Measurements from ENCODE around the gene ULK3. TPM values are rescaled to one million over a fixed set of nuclear protein-coding genes. Genes with fewer than 3 reads are reported as not detected.
A peak's percentile ranks its signal among the peaks of the same experiment; 100 is the strongest.

ULK3 gene
- total RNA-seq, 1 donor from 2014 or later: 17.4 TPM

DNA sequence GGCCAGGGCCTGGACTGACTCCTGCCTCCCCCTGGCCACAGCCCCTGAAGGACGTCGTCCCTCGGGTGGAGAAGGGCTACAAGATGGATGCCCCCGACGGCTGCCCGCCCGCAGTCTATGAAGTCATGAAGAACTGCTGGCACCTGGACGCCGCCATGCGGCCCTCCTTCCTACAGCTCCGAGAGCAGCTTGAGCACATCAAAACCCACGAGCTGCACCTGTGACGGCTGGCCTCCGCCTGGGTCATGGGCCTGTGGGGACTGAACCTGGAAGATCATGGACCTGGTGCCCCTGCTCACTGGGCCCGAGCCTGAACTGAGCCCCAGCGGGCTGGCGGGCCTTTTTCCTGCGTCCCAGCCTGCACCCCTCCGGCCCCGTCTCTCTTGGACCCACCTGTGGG lies 40.7 kb downstream of the ULK3 start:
- FAIRE-seq (no peak), DNase-seq (ENCODE audit: low read depth) (no peak)
- Histone ChIP-seq H3K4me3 (ENCODE audit: low read depth, low read length) (no peak overlapping the region), H3K27me3 (ENCODE audit: control insufficient read depth, insufficient read depth, low read length) (no peaks in the 10 kb centered on the region), H3K36me3 (ENCODE audit: control insufficient read depth, insufficient read depth, low read length) (peaks cover 34% of the 10 kb centered on the region)
- TF ChIP-seq, protein P1, sequence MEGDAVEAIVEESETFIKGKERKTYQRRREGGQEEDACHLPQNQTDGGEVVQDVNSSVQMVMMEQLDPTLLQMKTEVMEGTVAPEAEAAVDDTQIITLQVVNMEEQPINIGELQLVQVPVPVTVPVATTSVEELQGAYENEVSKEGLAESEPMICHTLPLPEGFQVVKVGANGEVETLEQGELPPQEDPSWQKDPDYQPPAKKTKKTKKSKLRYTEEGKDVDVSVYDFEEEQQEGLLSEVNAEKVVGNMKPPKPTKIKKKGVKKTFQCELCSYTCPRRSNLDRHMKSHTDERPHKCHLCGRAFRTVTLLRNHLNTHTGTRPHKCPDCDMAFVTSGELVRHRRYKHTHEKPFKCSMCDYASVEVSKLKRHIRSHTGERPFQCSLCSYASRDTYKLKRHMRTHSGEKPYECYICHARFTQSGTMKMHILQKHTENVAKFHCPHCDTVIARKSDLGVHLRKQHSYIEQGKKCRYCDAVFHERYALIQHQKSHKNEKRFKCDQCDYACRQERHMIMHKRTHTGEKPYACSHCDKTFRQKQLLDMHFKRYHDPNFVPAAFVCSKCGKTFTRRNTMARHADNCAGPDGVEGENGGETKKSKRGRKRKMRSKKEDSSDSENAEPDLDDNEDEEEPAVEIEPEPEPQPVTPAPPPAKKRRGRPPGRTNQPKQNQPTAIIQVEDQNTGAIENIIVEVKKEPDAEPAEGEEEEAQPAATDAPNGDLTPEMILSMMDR (IDR thresholded peaks at IDR 0.05; ENCODE audit: insufficient read depth, low read length, severe bottlenecking): no peak

DNA sequence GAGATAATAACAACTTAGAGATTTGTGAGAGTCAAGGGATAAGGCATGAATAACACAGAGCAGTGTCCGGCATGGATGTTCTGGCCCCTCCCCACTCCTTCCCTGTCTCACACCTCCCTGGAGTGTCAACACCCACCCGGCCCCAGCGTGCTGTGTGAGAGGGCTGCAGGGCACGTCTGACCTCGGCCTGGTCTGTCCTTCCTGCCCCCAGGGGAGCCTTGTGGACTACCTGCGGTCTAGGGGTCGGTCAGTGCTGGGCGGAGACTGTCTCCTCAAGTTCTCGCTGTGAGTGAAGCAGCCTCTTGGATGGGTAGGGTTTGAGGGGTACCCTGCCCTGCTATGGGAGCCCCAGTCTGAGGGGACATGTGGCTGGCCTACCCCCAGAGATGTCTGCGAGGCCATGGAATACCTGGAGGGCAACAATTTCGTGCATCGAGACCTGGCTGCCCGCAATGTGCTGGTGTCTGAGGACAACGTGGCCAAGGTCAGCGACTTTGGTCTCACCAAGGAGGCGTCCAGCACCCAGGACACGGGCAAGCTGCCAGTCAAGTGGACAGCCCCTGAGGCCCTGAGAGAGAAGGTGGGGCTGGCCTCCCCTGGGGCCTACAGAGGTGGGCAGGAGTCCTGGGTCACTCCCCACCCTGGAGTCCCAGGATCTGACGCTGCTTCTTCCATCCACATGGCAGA lies 41.5 kb downstream of the ULK3 start:
- FAIRE-seq: no peak
- DNase-seq (ENCODE audit: low read depth): no peak
- H3K4me3 ChIP-seq (ENCODE audit: low read depth, low read length): no peak overlapping the region
- H3K27me3 ChIP-seq (ENCODE audit: control insufficient read depth, insufficient read depth, low read length): no peaks in the 10 kb centered on the region
- H3K36me3 ChIP-seq (ENCODE audit: control insufficient read depth, insufficient read depth, low read length): peaks cover 34% of the 10 kb centered on the region
- TF ChIP-seq, protein P1 (IDR thresholded peaks at IDR 0.05; ENCODE audit: insufficient read depth, low read length, severe bottlenecking): no peak

DNA sequence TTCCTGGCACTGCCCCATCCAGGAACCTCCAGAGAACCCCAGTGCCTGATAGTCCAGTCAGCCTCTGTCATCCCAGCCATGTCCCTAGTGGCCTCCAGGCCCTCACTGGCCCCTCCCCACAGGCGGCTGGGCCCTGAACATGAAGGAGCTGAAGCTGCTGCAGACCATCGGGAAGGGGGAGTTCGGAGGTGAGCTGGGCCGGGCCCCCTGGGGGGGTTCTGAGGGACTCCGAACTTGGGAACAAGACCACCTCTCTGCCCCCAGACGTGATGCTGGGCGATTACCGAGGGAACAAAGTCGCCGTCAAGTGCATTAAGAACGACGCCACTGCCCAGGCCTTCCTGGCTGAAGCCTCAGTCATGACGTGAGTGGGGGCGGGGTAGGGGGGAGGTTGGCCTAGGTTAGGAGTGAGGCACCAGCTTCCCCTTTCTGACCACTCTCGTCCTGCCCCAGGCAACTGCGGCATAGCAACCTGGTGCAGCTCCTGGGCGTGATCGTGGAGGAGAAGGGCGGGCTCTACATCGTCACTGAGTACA lies 42.3 kb downstream of the ULK3 start:
- FAIRE-seq: no peak
- Histone ChIP-seq H3K36me3 (ENCODE audit: control insufficient read depth, insufficient read depth, low read length) (peaks cover 34% of the 10 kb centered on the region), H3K27me3 (ENCODE audit: control insufficient read depth, insufficient read depth, low read length) (no peaks in the 10 kb centered on the region), H3K4me3 (ENCODE audit: low read depth, low read length) (no peak overlapping the region)
- TF ChIP-seq, protein P1 (IDR thresholded peaks at IDR 0.05; ENCODE audit: insufficient read depth, low read length, severe bottlenecking): no peak
- DNase-seq (ENCODE audit: low read depth): no peak

DNA sequence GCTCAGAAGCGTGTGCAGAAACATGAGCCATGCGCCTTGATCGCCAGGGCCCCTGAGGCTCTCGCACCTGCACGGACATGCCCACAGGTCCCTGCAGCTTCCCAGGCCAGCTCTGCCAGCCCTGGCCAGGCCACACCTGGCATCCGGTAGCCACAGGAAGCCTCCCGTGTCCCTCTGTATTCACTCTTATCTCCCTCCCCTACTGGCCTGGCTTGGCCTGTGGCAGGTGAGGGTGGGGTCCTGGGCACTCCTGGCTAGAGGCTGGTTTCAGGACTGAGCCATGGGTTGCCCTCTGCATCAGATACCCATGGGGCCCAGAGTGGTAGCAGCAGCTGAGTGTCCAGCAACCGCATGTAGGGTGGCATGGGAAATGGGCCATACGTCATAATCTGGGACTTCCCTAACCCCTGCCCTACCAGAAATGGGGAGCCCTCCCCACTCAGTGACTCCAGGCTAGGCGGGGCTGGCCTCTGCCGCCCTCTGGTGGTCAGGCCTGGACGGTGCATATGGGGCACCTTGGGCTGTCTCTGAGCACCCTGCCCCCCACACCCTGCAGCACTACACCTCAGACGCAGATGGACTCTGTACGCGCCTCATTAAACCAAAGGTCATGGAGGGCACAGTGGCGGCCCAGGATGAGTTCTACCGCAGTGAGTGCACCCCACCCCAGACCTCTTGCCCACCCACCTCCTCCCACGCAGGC lies 42.9 kb downstream of the ULK3 start:
- peak; percentile 94 for DNase-seq (ENCODE audit: low read depth)
- peak; percentile 98 for FAIRE-seq
- Histone ChIP-seq H3K36me3 (ENCODE audit: control insufficient read depth, insufficient read depth, low read length) (peaks cover 34% of the 10 kb centered on the region), H3K27me3 (ENCODE audit: control insufficient read depth, insufficient read depth, low read length) (no peaks in the 10 kb centered on the region), H3K4me3 (ENCODE audit: low read depth, low read length) (no peak overlapping the region)
- TF ChIP-seq, protein P1 (IDR thresholded peaks at IDR 0.05; ENCODE audit: insufficient read depth, low read length, severe bottlenecking): peak; percentile 99

DNA sequence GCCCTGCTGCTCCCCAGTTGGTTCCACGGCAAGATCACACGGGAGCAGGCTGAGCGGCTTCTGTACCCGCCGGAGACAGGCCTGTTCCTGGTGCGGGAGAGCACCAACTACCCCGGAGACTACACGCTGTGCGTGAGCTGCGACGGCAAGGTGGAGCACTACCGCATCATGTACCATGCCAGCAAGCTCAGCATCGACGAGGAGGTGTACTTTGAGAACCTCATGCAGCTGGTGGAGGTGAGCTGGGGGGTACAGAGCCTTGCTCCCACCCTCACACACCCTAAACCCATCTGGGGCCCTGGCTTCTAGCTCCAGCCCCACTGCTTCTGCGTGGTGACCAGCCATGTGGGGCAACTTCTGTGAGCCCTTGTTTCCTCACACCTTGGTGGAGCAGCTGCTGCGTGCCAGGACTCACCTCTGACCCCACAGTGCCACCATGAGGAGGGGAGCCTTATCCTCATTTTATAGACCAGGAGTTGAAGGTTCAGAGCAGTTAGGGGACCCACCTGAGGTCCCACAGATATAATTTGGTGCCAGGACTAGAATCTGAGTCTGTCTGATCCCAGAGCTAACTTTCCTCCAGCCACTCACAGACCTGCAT lies 43.6 kb downstream of the ULK3 start:
- H3K36me3 ChIP-seq (ENCODE audit: control insufficient read depth, insufficient read depth, low read length): peaks cover 34% of the 10 kb centered on the region
- DNase-seq (ENCODE audit: low read depth) (no peak), FAIRE-seq (no peak)
- H3K4me3 ChIP-seq (ENCODE audit: low read depth, low read length): no peak overlapping the region
- TF ChIP-seq, protein P1 (IDR thresholded peaks at IDR 0.05; ENCODE audit: insufficient read depth, low read length, severe bottlenecking): no peak
- no peaks in the 10 kb centered on the region for H3K27me3 ChIP-seq (ENCODE audit: control insufficient read depth, insufficient read depth, low read length)

All from bronchial epithelial cell (primary cell).